NCI-H1436 (cell line): ENCODE data around the gene TBP.
"Not testable (repeated sequence)": the region's sequence is repeated elsewhere in the genome, so short reads cannot be mapped to it uniquely, and the experiment has no call there.

Experiments used
- DNase-seq: peaks from one replicate; lab custom pipeline; 2025; lab: John Stamatoyannopoulos, UW

TBP gene

DNA sequence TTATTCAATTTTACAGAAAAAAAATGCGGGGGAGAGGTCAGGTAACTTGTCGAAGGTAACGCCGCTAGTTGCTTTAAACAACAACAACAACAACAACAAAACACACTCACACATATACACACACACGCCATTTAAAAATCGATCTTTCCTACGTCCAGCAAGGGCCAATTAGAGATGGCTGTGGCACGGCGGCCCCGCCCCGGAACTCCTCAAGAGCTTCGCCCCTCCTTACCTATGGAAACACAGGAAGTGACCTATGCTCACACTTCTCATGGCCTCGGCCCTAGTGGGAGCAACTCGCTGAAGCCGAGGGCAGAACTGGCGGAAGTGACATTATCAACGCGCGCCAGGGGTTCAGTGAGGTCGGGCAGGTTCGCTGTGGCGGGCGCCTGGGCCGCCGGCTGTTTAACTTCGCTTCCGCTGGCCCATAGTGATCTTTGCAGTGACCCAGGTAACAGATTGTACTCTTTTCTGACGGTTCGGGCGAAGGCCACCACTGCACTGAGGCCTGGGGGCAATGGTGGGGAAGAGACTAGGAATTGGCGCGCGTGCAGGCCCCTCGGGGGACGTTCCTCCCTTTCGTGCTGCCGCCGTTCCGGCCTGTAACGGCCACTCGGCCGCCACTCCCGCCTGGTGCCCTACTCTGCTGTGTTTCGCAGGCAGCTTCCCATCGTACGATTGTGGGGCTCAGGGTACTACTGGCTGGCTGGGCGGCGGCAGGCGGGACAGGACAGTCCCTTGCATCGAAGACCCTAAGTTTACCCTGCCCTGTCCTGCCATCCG lies at the start of gene TBP:
Gene TBP, plus strand, starts transcription at position 357 of the 783 bp plus-strand sequence. CDS start 2,661 bp downstream, outside the sequence.
- DNase-seq, result peak; percentile 96

DNA sequence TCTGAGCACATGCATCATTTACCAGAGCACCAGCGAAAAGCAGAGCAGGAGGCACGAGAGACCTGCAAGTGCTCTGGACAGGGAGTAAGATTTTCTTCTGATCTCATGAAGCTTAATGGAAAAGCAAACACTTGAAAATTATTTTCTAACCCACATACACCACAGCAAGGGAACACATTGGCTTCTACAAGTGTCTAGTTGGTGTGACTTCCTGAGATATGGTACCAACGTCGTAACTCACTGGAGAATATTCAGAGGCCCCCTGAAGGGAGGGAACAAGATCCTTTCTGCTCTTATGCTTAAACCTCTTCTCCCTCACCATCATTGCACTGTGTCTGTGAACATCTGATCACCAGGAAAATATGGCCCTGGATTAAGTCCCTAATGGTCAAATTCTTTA lies 49.7 kb upstream of the TBP start:
- DNase-seq, result no peak

DNA sequence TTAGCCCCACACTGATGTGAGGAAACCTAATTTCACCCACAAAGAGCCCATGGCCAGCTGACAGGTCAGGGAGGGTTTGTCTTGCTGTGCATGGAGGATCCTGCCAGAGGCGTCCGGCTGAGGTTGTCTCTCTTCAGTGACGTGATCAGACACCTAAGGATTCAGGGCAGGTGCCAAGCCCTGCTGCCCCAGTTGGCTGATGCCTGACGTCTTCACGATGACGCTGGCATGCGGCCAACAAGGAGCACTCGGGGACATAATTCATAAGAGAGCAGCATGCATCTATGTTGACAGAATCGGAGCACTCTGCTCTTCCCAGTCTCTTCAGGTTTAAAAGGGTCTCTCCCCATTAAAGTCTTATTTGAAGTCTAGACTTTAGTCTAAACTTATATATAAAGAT lies 48.9 kb upstream of the TBP start:
- DNase-seq, result peak; percentile 90

- no peak for DNase-seq
Observed at GRCh38 chr6:170506446-170506845, 47.7 kb upstream of the TBP start.

GRCh38 chr6:170507728-170508127 lies 46.4 kb upstream of the TBP start:
- not testable (repeated sequence) for DNase-seq

- DNase-seq, result not testable (repeated sequence)
Observed at GRCh38 chr6:170508275-170508674, 45.9 kb upstream of the TBP start.

DNA sequence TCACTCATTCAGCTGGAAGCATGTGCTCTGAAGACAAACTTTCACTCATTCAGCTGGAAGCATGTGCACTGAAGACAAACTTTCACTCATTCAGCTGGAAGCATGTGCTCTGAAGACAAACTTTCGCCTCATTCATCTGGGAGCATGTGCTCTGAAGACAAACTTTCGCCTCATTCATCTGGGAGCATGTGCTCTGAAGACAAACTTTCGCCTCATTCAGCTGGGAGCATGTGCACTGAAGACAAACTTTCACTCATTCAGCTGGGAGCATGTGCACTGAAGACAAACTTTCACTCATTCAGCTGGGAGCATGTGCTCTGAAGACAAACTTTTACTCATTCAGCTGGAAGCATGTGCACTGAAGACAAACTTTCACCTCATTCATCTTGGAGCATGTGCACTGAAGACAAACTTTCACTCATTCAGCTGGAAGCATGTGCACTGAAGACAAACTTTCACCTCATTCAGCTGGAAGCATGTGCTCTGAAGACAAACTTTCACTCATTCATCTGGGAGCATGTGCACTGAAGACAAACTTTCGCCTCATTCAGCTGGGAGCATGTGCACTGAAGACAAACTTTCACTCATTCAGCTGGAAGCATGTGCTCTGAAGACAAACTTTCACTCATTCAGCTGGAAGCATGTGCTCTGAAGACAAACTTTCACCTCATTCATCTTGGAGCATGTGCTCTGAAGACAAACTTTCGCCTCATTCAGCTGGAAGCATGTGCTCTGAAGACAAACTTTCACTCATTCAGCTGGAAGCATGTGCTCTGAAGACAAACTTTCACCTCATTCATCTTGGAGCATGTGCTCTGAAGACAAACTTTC lies 45.1 kb upstream of the TBP start:
- not testable (repeated sequence) for DNase-seq

GRCh38 chr6:170509723-170510018 lies 44.5 kb upstream of the TBP start:
- DNase-seq, result no peak

DNA sequence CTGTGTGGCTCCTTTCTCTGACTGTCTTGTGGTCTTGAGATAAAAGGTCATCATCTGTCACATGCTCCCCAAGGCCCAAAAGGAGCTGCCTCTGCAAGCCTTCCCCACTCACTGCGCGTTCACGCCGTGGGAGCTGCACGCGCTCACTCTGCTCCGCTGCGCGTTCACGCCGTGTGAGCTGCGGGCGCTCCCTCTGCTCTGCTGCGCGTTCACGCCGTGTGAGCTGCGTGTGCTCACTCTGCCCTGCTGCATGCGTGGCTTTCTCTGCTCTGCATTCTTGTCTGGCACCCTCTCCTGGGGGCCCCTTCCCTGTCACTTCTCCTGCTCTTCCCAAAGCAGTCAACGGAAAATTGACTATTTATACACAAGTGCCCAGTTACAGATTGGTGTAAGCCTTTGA lies 43.5 kb upstream of the TBP start:
- DNase-seq, result no peak

GRCh38 chr6:170512249-170512648 lies 41.9 kb upstream of the TBP start:
- no peak for DNase-seq

- DNase-seq, result no peak
Observed at GRCh38 chr6:170514908-170515307, 39.3 kb upstream of the TBP start.

GRCh38 chr6:170516783-170517616 lies 37.2 kb upstream of the TBP start:
- peak; percentile 74 for DNase-seq

DNA sequence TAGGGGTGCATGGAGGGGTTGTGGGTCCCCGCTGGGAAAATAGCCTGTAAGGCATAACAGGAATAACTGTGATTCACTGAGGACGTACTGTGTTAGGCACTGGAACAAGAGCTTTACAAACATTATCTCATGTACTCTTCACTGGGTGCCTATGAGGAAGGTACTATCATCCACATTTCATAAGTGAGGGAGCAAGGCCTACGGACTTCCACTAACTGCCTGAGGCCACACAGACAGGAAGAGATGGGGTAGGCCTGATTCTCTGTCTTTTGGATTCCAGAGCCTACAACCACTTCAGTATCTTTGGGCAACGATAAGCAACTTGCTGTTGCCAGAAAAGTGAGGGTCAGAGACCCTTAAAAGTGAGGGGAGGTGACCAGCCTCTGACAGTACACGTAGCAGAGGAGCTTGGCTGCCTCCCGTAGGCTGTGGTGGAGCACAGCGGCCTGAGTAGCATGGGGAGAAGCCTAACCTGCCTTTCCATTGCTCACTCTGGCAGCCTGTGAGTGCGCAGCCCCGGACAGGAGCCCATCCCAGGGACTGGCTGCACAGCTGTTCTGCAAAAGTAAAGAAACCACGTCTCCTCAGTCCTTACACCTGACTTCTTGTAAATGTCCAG lies 31.5 kb upstream of the TBP start:
- no peak for DNase-seq

GRCh38 chr6:170523256-170524171 lies 30.7 kb upstream of the TBP start:
- DNase-seq, result no peak

- DNase-seq, result no peak
Observed at GRCh38 chr6:170524172-170524502, 30.0 kb upstream of the TBP start.

- DNase-seq, result no peak
Observed at GRCh38 chr6:170525795-170526194, 28.4 kb upstream of the TBP start.

GRCh38 chr6:170527995-170528394 lies 26.2 kb upstream of the TBP start:
- DNase-seq, result not testable (repeated sequence)

DNA sequence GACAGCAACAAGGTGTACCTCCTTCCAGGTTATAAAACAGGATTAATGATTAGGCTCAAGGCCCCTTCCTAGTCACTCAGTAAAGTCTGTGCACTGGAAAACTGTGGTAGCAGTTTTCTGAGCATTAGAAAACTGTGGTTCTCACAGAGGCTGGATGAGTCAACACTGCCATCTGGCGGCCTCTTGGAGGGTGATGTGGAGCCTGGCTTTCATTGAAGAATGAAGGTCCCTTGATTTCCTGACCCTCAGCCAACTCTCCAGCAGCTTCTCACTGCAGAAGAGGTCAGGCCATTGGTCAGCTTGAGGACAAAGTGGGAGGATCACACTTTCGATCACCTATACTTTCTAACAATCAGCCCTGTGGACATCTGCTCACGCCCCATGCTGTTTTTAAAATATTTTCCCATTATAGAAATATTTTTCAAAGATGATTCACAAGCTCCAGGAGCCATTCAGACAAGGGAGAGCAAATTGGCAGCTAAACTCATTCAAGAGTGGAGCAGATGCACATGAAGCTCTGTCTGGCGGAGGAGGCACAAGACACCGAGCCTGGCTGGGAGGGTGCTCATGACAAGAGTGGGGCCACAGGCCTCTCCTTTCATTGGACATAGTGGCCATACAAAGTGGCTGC lies 24.2 kb upstream of the TBP start:
- peak; percentile 48 for DNase-seq

- no peak for DNase-seq
Observed at GRCh38 chr6:170532867-170533488, 21.2 kb upstream of the TBP start.

DNA sequence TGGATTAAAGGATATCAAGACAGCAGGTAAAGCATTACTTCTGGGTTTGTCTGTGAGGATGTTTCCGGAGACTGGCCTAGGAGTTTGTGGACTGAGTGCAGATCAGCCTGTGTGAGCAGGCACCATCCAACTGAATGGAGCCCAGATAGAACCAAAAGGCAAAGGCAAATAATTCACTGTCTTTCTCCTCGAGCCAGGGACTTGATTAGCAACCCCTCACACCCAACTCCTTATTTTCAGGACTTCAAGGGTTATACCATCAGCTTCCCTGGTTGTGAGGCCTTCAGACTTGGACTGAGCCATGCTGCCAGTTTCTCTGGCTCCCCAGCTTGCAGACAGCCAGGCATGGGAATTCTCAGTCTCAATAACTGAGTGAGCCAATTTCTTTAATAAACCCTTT lies 20.4 kb upstream of the TBP start:
- no peak for DNase-seq
